GM19455 (cell line): Measurements from ENCODE around the gene UBE2Q2.

Experiments used
- ATAC-seq: cut with Tn5 transposase; IDR thresholded peaks from one replicate; pipeline ENCODE4 v1.9.1; 2021; ENCODE audit not compliant: unreplicated experiment

UBE2Q2 gene

DNA sequence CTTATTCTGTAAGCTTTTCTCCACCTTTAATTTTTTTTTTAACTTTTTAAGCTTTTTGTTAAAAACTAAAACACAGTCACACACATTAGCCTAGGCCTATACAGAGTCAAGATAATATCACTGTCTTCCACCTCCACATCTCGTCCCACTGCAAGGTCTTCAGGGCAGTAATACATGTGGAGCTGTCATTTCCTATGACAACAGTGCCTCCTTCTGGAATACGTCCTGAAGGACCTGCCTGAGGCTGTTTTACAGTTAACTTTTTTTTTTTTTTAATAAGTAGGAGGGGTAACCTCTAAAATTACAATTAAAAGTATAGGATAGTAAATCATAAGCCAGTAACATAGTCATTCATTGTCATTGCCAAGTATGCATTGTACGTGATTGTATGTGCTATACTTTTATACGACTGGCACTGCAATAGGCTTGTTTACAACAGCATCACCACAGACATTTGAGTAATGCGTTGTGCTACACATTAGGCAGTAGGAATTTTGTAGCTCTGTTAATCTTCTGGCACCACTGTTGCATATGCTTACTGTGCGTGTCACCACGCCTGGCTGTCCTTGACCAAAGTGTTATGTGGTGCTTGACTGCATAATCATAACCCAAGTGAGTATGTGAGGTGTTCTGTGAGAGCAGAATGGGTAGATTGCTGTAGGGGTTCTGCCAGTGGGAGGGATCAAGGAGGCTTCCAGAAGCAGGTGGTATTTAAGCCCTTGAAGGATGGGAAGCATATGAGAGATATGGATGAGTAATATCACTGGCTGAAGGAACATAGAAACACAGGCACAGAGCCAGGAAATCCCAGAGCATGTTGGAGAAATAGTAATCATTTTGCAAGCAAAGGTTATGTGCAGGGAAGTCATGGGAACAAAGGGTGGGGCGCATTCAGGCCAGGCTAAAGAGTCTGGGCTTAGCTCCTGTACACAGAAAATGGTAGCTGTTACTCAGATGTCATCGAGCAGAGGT is 78.8 kb downstream of the UBE2Q2 start:
- ATAC-seq, result no peak

- no peak for ATAC-seq
Measured at GRCh38 chr15:75923756-75924155, 80.5 kb downstream of the UBE2Q2 start.

DNA sequence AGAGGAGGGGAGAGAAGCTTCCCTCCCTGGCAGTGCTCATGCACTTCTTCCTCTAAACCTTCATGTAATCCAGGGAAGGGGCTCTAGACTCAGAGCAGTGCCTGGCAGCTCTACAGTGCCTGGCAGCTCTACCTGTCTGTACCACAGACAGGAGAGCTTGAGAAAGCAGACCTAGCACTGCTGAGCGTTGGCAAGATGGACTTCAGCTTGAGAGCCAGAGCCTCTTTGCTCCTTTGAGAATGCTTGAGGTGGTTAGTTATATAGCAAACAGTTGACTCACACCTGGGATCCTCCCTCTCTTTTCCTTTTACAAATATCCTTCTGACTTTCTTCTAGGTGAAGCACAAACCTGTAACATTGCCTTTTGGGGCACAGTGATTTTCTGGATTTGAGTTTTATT is 81.3 kb downstream of the UBE2Q2 start:
- ATAC-seq, result no peak

DNA sequence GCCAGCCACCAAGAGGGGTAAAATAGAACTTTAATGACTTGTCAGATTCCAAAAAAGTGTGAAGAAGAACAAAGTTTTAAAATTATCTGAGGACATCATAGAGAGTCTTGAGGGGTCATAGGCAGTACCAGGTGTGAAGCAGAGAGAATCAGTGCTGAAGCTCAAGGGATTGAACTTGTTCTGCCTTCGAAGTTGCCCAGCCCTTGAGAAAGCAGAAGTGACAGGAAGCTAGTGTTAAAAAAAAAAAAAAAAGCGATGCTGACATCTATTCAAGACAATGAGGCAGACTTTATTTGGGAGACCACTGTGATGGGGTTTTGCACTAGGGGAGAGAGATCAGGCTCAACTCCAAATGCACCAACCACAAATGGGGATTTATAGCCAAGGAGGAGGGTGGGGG is 82.2 kb downstream of the UBE2Q2 start:
- ATAC-seq, result no peak

- no peak for ATAC-seq
Measured at GRCh38 chr15:75926931-75927330, 83.7 kb downstream of the UBE2Q2 start.

- ATAC-seq, result no peak
Measured at GRCh38 chr15:75927601-75928000, 84.4 kb downstream of the UBE2Q2 start.

- no peak for ATAC-seq
Measured at GRCh38 chr15:75928680-75929608, 85.7 kb downstream of the UBE2Q2 start.

DNA sequence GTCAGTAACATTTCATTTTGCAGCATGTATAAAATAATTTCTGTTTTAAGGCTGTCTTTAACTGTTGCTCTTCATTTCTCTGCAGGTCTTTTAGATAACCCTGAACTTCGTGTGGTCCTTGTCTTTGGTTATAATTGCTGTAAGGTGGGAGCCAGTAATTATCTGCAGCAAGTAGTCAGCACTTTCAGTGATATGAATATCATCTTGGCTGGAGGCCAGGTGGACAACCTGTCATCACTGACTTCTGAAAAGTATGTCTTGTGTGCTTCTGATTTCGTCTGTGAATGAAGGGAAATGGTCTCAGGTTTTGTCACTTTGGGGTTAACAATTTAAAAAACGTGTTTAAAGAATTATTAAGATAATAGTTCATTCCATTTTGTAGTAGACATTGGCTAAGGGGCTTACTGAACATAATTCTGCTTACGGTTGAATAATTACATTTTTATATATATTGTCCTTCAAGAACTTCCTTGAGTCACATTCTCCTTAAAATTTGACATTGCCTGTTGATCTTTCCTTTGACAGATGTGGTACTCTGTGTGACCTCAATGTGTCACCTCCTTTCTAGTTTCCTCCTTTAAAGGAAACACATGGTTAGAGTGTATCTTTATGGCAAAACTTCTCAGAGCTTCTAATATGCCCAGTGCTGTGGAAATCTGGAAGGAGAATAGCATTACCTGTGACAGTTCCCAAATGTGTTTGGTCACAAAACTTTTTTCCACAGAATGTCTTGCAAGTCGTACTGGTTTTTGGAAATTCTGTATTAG is 86.7 kb downstream of the UBE2Q2 start:
- ATAC-seq, result no peak

- ATAC-seq, result no peak
Measured at GRCh38 chr15:75930866-75931265, 87.6 kb downstream of the UBE2Q2 start.

- ATAC-seq, result no peak
Measured at GRCh38 chr15:75942464-75942863, 99.2 kb downstream of the UBE2Q2 start.

DNA sequence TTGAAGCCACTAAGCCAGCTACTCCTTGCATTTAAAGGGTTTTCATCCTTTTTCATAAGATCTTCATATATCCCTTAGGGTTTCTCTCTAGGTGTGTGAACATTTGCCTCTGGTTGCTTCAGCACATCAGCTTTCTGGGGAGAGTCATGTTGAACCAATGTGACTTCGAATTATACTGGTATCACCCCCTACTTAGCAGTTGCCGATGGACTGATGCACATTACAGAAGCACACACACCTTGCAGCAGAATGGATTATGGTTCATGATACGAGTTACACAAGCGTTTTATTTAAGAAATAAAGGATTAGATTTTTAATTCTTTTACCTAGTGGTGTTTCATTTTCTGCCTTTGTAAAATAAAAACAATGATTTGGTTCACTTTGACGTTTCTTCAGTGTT is 100.0 kb downstream of the UBE2Q2 start:
- no peak for ATAC-seq

GRCh38 chr15:75943713-75944215 is 100.5 kb downstream of the UBE2Q2 start:
- ATAC-seq, result no peak

DNA sequence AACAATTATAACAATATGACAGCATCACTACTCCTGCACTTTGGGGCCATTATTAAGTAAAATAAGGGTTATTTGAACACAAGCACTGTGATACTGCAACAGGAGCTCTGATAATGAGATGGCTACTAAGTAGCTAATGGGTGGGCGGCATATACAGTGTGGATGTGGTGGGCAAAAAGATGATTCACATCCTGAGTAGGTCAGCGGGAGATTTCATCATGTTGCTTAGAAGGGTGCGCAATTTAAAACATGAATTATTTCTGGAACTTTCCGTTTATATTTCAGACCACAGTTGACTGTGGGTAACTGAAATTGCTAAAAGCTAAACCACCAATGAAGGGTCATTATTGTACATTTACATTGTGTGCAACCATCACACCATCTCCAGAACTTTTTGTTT is 102.7 kb downstream of the UBE2Q2 start:
- no peak for ATAC-seq

DNA sequence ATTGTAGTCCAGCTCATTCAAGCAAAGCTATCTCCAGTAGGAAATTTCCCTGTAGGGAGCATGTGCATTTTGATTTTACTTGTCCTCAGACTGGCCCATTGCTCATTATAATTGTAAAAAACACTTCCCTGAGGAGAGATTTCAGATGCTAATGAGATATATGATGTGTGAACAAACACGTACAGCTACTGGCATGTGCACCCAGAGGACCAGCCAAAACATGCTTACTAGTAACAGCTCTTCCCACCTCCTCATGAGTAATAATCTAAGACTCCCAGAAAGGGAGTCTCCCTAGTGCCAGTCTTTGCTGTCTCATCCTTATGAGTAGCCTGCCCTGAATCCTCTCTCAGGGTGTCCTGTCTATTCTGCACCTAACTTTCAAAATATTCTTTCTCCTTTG is 103.8 kb downstream of the UBE2Q2 start:
- ATAC-seq, result no peak

DNA sequence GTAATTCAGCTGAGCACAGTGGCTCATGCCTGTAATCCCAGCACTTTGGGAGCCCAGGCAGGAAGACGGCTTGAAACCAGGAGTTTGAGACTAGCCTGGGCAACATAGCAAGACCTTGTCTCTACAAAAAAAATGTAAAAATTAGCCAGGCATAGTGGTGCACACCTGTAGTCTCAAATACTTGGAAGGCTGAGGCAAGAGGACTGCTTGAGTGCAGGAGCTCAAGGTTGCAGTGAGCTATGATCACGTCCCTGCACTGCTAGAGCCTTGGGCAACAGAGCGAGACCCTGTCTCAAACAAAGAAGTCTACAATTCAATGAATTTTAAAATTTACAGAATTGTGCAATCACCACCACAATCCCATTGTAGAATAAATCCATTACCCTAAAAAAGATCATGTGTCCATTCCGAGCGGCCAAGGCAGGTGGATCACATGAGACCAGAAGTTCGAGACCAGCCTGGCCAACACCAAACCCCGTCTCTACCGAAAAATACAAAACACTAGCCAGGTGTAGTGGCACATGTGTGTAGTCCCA is 105.6 kb downstream of the UBE2Q2 start:
- ATAC-seq, result no peak
